Measurements from ENCODE around the gene WBP1. TPM values are rescaled to one million over a fixed set of nuclear protein-coding genes. Genes with fewer than 3 reads are reported as not detected.

The WBP1 gene
- 31.6 and 33.8 TPM in 2 replicates for total RNA-seq

GRCh38 chr2:74458132-74458937 is at the start of gene WBP1:
TSS of gene WBP1 (plus strand) at chr2:74458438. CDS start at chr2:74458603, 165 bp downstream.

DNA sequence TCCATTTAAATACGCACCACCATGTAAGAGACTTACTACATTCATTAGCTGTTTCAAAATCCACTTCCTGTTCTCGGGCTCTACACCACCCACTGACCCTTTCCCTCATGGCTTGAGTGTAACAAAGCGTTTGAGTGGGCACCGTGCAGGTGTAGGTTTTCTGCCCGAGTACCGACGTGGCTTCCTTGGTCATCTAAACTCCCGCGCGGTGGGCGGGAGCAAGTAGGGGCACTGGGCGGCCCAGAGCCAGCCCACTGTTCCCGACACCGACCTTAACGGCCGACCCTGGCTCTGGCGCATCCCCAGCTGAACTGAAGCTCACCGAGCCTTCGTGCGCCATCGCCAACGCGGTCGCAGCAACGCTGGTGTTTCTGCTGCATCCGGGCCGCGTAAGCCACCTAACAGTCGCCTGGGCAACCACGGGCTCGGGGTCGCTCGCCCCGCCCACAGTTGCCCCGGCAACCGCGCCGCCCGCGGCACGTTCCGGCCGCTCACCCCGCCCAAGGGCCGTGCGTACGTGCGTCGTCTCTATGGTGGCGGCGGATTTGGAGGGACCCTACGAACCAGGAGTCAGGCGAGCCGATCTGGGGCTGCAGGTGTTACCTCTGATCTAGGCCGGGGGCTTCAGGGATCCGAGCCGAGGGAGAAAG is 36.9 kb upstream of the WBP1 start, which contains the start of the genes C2orf81 and WDR54:
C2orf81 (minus strand) TSS at position 399 of the 650 bp plus-strand sequence; CDS start at position 340, 59 bp downstream.
WDR54 (plus strand) TSS at position 510 of the 650 bp plus-strand sequence. CDS start 424 bp downstream, outside the sequence.

GRCh38 chr2:74441690-74442482 is 16.4 kb upstream of the WBP1 start, which contains the start of gene RTKN:
TSS of gene RTKN (minus strand) at chr2:74441937. CDS start at chr2:74441816, 121 bp downstream.

GRCh38 chr2:74454654-74455511 is 3.4 kb upstream of the WBP1 start, which contains the start of gene INO80B:
TSS of gene INO80B (plus strand) at chr2:74455087. CDS start at chr2:74455117, 30 bp downstream.

DNA sequence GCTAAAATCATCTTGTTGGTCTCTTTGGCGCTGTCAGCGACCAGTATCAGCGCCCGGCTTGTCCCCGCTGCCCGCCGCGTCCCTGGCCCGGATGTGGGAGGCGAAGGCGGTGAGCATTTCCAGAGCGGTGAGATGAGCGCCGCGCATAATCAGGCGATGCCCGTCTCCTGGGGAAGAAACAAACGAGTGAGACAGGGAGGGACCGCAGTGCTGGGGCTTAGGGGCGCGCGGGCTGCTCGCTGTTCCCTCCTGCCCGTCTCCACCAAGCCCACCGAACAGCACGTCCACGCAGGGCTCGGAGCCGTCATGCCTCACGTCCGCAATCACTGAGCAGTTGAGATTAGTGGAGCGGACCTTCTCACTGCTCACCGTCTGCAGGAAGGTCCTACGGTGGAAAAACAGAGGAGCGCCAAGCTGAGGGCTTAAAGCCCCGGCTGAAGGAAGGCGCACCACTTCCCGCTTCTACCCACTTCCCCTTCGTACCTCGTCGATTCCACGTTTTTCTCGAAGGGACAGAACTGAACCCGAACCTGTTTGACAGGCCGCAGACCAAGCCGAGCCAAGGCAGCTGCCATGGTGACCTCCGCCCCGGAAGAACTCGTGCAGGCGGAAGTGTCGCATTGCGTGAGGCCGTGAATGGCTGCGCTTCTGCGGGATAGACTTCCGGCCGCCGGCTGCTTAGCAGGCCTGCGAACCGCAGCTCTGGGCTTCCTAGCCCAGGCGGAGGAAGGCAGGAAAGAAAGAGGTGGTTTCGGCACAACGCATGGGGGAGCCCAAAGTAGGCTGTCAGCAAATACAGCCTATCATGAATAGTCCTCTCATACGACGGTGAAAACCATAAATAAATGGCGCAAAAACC is 14.1 kb downstream of the WBP1 start, which contains the start of gene MRPL53:
MRPL53 (minus strand) TSS at position 595 of the 859 bp plus-strand sequence; CDS start at position 575, 20 bp downstream.

GRCh38 chr2:74482801-74483674 is 24.8 kb downstream of the WBP1 start, which contains the start of the genes CCDC142 and TTC31:
TSS of gene CCDC142 (minus strand) at chr2:74482998. CDS start at chr2:74482837, 161 bp downstream.
TSS of gene TTC31 (plus strand) at chr2:74483081. CDS start at chr2:74483096, 15 bp downstream.

DNA sequence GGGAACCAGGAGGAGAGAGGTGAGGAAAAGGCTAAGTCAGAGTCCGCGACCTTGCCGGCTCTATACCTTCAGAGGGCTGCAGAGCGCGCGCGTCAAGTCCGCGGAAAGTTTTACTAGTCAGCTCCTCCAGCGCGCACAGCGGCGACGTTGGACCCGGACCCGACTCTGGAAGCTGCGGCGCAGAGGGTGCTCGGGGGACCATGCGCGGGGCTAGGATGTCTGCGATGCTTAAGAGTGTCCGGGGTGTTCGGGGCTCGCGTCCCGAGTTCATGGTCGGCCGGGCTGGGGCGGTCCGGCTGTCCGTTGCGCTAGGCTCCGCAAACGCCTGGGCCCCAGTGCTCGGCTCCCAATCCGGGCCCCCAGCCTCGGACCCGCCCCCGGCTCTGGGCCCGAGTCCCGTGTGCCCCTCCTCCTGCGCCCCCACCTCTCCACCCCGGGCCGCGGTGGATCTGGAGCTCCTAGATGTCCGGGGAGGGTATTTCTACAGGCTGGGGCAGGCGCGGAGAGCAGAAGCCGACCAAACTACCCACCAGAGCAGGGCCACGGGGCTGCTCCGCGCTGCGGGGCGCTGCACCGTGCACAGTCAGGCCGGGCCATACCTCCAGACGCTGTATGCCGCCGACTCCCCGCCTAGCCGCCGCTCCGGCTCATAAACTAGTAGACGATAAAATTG is 41.2 kb downstream of the WBP1 start, which contains the start of gene LBX2:
LBX2 (minus strand) TSS at position 337 of the 673 bp plus-strand sequence; CDS start at position 271, 66 bp downstream.

DNA sequence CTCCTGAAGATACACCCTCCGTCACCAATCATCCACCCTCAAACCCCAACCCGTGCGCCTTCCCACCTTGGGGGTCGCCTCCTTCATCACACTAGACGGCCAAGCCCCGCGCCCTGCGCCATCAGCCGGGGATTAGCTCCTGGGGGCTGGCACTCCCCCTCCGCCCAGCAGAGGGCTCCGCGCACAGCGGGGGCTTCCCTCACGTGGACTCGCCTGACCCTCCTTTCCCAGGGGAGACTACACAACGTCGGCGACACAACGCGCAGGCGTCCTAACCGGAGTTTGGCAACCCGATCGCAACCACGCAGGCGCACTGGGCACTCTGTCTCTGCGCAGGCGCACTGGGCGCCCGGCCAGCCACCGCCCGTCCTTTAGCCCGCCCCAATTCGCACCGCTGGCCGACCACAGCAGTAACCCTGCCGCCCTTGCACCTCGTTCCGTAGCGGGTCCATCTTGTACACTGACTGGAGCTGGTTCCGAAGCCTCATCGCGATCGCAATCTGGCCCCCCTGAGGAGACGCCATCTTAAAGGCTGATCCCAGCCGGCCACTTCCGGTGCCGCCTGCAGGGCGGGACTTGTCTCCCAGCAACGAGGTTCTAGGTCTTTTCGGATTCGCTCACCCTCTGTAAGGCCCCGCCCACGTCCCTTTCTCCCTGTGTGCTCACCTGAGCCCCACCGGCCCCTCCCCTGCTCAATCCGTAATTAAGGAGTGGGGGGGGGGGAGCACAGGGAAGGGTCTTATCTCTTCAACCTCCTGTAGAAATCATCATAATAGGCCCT is 49.1 kb downstream of the WBP1 start, which contains the start of gene PCGF1:
PCGF1 (minus strand) TSS at position 551 of the 781 bp plus-strand sequence; CDS start at position 524, 27 bp downstream.

Other genes starting within 250 kb of the WBP1 start
- gene SLC4A5, start 115.0 kb upstream of the WBP1 start, total RNA-seq: 2.2 and 2.7 TPM in 2 replicates
- 141 and 144 TPM in 2 replicates for gene DCTN1, start 78.1 kb upstream of the WBP1 start, total RNA-seq
- 1.3 and 1.7 TPM in 2 replicates for gene C2orf81, start 36.8 kb upstream of the WBP1 start, total RNA-seq
- 18.3 and 19.7 TPM in 2 replicates for gene WDR54, start 36.7 kb upstream of the WBP1 start, total RNA-seq
- 14.4 and 16.5 TPM in 2 replicates for gene RTKN, start 16.5 kb upstream of the WBP1 start, total RNA-seq
- 12.2 and 12.3 TPM in 2 replicates for gene INO80B, start 3.4 kb upstream of the WBP1 start, total RNA-seq
- gene MOGS, start 6.9 kb downstream of the WBP1 start, total RNA-seq: 28.9 and 30.8 TPM in 2 replicates
- gene MRPL53, start 14.2 kb downstream of the WBP1 start, total RNA-seq: 17.6 and 21.7 TPM in 2 replicates
- 15.0 and 20.8 TPM in 2 replicates for gene CCDC142, start 24.6 kb downstream of the WBP1 start, total RNA-seq
- 11.4 and 14.6 TPM in 2 replicates for gene TTC31, start 24.6 kb downstream of the WBP1 start, total RNA-seq
- 2.2 and 3.3 TPM in 2 replicates for gene LBX2, start 41.2 kb downstream of the WBP1 start, total RNA-seq
- gene PCGF1, start 49.3 kb downstream of the WBP1 start, total RNA-seq: 15.8 and 18.2 TPM in 2 replicates
- 0.11 and 0.13 TPM in 2 replicates for gene TLX2, start 56.0 kb downstream of the WBP1 start, total RNA-seq
- gene DQX1, start 67.8 kb downstream of the WBP1 start, total RNA-seq: not detected in 2 replicates
- gene AUP1, start 71.3 kb downstream of the WBP1 start, total RNA-seq: 60.6 and 64.5 TPM in 2 replicates
- 21.0 and 23.7 TPM in 2 replicates for gene HTRA2, start 71.5 kb downstream of the WBP1 start, total RNA-seq
- 162 and 188 TPM in 2 replicates for gene LOXL3, start 95.5 kb downstream of the WBP1 start, total RNA-seq
- gene DOK1, start 96.3 kb downstream of the WBP1 start, total RNA-seq: 58.1 and 87.9 TPM in 2 replicates
- gene M1AP, start 189.9 kb downstream of the WBP1 start, total RNA-seq: 0.26 and 0.43 TPM in 2 replicates
- 5.9 and 6.1 TPM in 2 replicates for gene SEMA4F, start 195.8 kb downstream of the WBP1 start, total RNA-seq

All from articular chondrocyte of knee joint (primary cell).